ENCODE data around the gene WDR5B.

Gene WDR5B

DNA sequence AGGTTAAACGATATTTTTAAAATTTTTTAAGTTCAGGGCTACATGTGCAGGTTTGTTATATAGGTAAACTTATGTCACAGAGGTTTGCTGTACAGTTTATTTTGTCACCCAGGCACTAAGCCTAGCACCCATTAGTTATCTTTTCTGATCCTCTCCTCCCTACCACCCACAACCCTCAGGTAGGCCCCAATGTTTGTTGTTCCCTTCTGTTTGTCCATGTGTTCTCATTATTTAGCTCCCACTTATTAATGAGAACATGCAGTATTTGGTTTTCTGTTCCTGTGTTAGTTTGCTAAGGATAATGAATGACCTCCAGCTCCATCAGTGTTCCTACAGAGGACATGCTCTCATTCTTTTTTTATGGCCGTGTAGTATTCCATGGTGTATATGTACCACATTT is 16.9 kb downstream of the WDR5B start:
- no peak for DNase-seq (ENCODE audit: extremely low read depth, low read depth)
- no peak overlapping the region for H3K4me3 ChIP-seq (replicated peaks; ENCODE audit: low read depth, low read length)
- no peak for TF ChIP-seq CTCF (IDR thresholded peaks at IDR 0.05; ENCODE audit: low read depth, low read length, missing control alignments)

DNA sequence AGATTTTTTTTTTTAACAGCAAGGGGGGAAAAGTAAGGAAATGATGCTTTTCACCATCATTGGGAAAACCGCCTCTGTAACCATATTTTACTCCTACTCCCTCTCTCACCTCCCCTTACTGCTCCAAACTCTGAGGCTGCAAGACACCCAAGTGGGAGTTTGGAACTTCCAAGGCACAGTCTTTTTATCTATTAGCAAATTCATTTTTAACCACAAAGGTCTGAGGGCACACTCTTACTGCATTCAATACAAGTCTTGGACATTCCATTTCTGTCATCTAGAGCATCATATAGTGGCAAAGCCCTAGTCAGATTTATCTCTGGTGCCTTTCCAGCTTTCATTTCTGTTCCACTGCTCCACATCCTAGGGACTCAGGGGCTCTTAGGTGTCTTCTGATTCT is 18.7 kb downstream of the WDR5B start:
- no peak for DNase-seq (ENCODE audit: extremely low read depth, low read depth)
- no peak for TF ChIP-seq CTCF (IDR thresholded peaks at IDR 0.05; ENCODE audit: low read depth, low read length, missing control alignments)
- H3K4me3 ChIP-seq (replicated peaks; ENCODE audit: low read depth, low read length): no peak overlapping the region

DNA sequence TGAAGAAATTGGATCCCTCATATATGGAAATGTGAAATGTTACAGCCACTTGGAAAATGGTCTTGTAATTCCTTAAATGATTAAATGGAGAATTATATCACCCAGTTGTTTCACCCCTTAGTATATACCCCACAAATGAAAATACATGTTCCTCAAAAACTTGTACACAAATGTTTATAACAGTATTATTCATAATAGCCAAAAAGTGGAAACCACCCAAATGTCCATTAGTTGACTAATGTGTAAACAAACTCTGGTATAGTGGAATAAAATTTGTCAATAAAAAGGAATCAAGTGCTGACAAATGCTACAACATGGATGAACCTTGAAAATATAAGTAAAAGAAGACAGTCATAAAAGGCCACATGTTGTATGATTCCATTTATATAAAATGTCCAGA is 19.4 kb downstream of the WDR5B start:
- no peak for DNase-seq (ENCODE audit: extremely low read depth, low read depth)
- TF ChIP-seq CTCF (IDR thresholded peaks at IDR 0.05; ENCODE audit: low read depth, low read length, missing control alignments): no peak
- no peak overlapping the region for H3K4me3 ChIP-seq (replicated peaks; ENCODE audit: low read depth, low read length)

DNA sequence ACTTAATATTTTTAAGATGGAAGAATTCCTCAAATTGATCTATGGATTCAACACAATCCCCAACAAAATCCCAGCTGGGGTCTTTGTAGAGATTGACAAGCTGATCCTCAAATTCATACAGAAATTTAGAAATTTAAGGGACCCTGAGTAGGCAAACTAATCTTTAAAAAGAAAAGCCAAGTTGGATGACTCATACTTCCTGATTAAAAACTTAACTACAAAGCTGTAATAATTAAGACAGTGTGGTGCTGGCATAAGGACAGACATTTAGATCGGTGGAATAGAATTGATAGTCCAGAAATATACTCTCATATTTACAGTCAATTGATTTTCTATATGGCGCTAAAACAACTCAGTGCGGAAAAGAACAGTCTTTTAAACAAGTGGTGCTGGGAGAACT is 20.3 kb downstream of the WDR5B start:
- H3K4me3 ChIP-seq (replicated peaks; ENCODE audit: low read depth, low read length): no peak overlapping the region
- TF ChIP-seq CTCF (IDR thresholded peaks at IDR 0.05; ENCODE audit: low read depth, low read length, missing control alignments): no peak
- DNase-seq (ENCODE audit: extremely low read depth, low read depth): no peak

GRCh38 chr3:122394173-122394572 is 21.7 kb downstream of the WDR5B start:
- no peak for TF ChIP-seq CTCF (IDR thresholded peaks at IDR 0.05; ENCODE audit: low read depth, low read length, missing control alignments)
- DNase-seq (ENCODE audit: extremely low read depth, low read depth): no peak
- no peak overlapping the region for H3K4me3 ChIP-seq (replicated peaks; ENCODE audit: low read depth, low read length)

- peak; percentile 58 for TF ChIP-seq CTCF (IDR thresholded peaks at IDR 0.05; ENCODE audit: low read depth, low read length, missing control alignments)
Observed at GRCh38 chr3:122392868-122393844, 22.7 kb downstream of the WDR5B start.

More at GRCh38 chr3:122392868-122393844, 22.7 kb downstream of the WDR5B start:
- H3K4me3 ChIP-seq (replicated peaks; ENCODE audit: low read depth, low read length): no peak overlapping the region
- DNase-seq (ENCODE audit: extremely low read depth, low read depth): no peak

Data from HFF-Myc (cell line).